Ishikawa (cell line): Measurements from ENCODE around the gene TMC7.

Experiments used
- EP300 ChIP-seq: IDR thresholded peaks from 2 replicates; pipeline ENCODE4 v1.6.1; 2012; ENCODE audit warnings: borderline replicate concordance
- FOXM1 ChIP-seq: IDR thresholded peaks from 2 replicates; pipeline ENCODE4 v1.6.1; 2012; ENCODE audit warnings: low read depth, borderline replicate concordance

DNA sequence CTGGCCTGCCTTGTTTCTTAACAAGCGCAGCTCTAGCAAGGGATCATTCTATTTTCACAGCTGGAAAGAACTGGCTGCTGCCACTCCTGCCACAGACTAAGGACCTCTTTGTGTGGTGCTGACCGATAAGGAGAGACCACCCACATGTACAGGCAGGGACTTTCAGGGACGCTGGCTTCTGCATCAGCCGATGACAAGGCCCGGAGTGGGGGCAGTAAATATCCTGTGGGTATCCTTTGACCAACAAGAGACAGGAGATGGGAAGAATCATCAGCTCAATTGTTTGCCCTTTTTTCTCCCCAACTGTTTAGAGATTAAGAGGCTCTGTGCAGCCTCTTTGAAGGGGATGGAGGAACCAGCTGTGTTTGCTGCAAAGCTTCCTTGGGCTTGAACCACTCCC is 120.9 kb downstream of the TMC7 start:
- TF ChIP-seq EP300 = no peak
- TF ChIP-seq FOXM1 = no peak
